GM12878 (cell line): ENCODE measurements around the gene CDH15. TPM values are rescaled to one million over a fixed set of nuclear protein-coding genes. Genes with fewer than 3 reads are reported as not detected.

ENCODE experiments used
- CUX1 ChIP-seq: IDR thresholded peaks from 2 replicates; pipeline ENCODE4 v1.6.1; 2012; ENCODE audit warnings: improper control_type of control experiment, low read depth, low read length; ENCODE audit not compliant: insufficient replicate concordance
- DPF2 ChIP-seq: fragments of 450-650 bp; IDR thresholded peaks from 2 replicates; pipeline ENCODE4 v1.6.1; 2017; ENCODE audit warnings: mild to moderate bottlenecking
- ESRRA ChIP-seq: IDR thresholded peaks from 2 replicates; pipeline ENCODE4 v1.6.1; 2012; ENCODE audit warnings: mild to moderate bottlenecking, low read length, improper control_type of control experiment
- FOS ChIP-seq: IDR thresholded peaks from 3 replicates; pipeline ENCODE4 v1.6.1; 2011; ENCODE audit warnings: borderline replicate concordance; ENCODE audit not compliant: insufficient read length; ENCODE audit errors: extremely low read depth
- JUND ChIP-seq: IDR thresholded peaks from 2 replicates; pipeline ENCODE4 v1.6.1; 2012; ENCODE audit warnings: low read depth, mild to moderate bottlenecking, low read length, improper control_type of control experiment, moderate library complexity
- SIN3A ChIP-seq: IDR thresholded peaks from 2 replicates; pipeline ENCODE4 v1.6.1; 2012; ENCODE audit warnings: low read depth, low read length, improper control_type of control experiment
- SKIL ChIP-seq: fragments of 450-650 bp; IDR thresholded peaks from 2 replicates; pipeline ENCODE4 v1.6.1; 2017; ENCODE audit warnings: mild to moderate bottlenecking, low read depth, inconsistent platforms; ENCODE audit not compliant: poor library complexity, severe bottlenecking
- SUPT20H ChIP-seq: IDR thresholded peaks from 2 replicates; pipeline ENCODE4 v1.6.1; 2011; ENCODE audit warnings: low read depth, mild to moderate bottlenecking, low read length, moderate library complexity, borderline replicate concordance; ENCODE audit not compliant: control insufficient read depth
- TCF12 ChIP-seq: IDR thresholded peaks from 2 replicates; pipeline ENCODE4 v1.6.1; 2011; ENCODE audit warnings: low read depth, mild to moderate bottlenecking, low read length
- polyA plus RNA-seq, 11 experiments: library from polyadenylated mRNA; depleted of rRNA in 4 of 11; unstranded in 6 of 11; stranded (reverse) in 5 of 11; fragments of >200 nt; fragmentation: Nextera tagmentation in 4 of 11; fragmentation: Illumina TruSeq in 1 of 11; extraction: Ambion mirVana in 4 of 11; extraction: Trizol in 1 of 11; gene quantifications; 1 replicate in 1 of 11; 2 replicates in 10 of 11; pipeline versions ENCODE4 v1.2.1 to v1.2.3, GENCODE V29; 2011 to 2016; ENCODE audit warnings: inconsistent platforms in 2 of 11, missing spikeins in 2 of 11, low read depth in 1 of 11
- total RNA-seq, 4 experiments: library from RNA; depleted of rRNA in 3 of 4; stranded (reverse); fragments of >200 nt in 3 of 4; fragmentation: Illumina TruSeq in 1 of 4; extraction: Trizol in 1 of 4; gene quantifications; 2 replicates each; pipeline versions ENCODE4 v1.2.1 to v1.2.3, GENCODE V29; 2013 to 2021
- TF ChIP-seq, protein P1 (sequence below): IDR thresholded peaks from 2 replicates; pipeline ENCODE4 v1.6.1; 2012; ENCODE audit warnings: low read length, inconsistent platforms
- TF ChIP-seq, protein P2 (sequence below): fragments of 450-650 bp; IDR thresholded peaks from 2 replicates; pipeline ENCODE4 v1.6.1; 2016; ENCODE audit warnings: mild to moderate bottlenecking
- TF ChIP-seq, protein P3 (sequence below), 3 experiments: IDR thresholded peaks in 2 of 3; conservative IDR thresholded peaks in 1 of 3; 2 replicates each; pipeline ENCODE4 v1.5.1; 2011; ENCODE audit warnings: low read depth in 3 of 3, low read length in 3 of 3, mild to moderate bottlenecking in 3 of 3, control low read depth in 2 of 3, moderate library complexity in 2 of 3, inconsistent platforms in 1 of 3, mixed read lengths in 1 of 3; ENCODE audit not compliant: control insufficient read depth in 2 of 3, insufficient read depth in 1 of 3; ENCODE audit errors: extremely low read depth in 1 of 3
- TF ChIP-seq, protein P4 (sequence below): fragments of 450-650 bp; IDR thresholded peaks from 2 replicates; pipeline ENCODE4 v1.6.1; 2017; ENCODE audit warnings: mild to moderate bottlenecking, moderate library complexity

Gene CDH15
- total and polyA plus RNA-seq, 10 of the 15 experiments (the other 5 are each of a cell fraction or from before 2014, with no cell fraction given) = 0.02 to 0.06 TPM; not detected in 8

DNA sequence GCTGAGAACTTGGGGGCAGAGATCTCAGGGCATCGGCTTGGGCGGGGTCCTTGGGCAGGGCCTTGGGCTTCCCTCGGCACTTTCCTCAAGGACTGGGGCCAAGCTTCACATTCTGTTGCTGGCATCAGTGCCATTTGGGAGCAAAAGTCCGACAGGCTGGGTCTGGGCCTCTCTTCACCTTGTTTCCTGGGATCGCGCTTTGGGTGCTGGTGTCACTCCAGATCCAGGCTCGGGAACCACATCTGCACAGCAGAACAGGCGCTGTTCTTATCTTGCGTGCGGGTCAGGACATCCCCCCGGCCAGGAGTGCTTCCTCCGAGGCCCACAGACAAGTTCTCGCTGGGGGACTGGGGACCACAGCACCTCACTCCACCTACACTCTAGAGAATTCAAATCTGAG lies 31.1 kb upstream of the CDH15 start (continued):
- TF ChIP-seq CUX1 (no peak), SIN3A (no peak), SUPT20H (no peak), SKIL (no peak), FOS (no peak), DPF2 (no peak), ESRRA (no peak), JUND (no peak), TCF12 (no peak)
- TF ChIP-seq, protein P1, sequence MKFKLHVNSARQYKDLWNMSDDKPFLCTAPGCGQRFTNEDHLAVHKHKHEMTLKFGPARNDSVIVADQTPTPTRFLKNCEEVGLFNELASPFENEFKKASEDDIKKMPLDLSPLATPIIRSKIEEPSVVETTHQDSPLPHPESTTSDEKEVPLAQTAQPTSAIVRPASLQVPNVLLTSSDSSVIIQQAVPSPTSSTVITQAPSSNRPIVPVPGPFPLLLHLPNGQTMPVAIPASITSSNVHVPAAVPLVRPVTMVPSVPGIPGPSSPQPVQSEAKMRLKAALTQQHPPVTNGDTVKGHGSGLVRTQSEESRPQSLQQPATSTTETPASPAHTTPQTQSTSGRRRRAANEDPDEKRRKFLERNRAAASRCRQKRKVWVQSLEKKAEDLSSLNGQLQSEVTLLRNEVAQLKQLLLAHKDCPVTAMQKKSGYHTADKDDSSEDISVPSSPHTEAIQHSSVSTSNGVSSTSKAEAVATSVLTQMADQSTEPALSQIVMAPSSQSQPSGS = no peak
- TF ChIP-seq, protein P2, sequence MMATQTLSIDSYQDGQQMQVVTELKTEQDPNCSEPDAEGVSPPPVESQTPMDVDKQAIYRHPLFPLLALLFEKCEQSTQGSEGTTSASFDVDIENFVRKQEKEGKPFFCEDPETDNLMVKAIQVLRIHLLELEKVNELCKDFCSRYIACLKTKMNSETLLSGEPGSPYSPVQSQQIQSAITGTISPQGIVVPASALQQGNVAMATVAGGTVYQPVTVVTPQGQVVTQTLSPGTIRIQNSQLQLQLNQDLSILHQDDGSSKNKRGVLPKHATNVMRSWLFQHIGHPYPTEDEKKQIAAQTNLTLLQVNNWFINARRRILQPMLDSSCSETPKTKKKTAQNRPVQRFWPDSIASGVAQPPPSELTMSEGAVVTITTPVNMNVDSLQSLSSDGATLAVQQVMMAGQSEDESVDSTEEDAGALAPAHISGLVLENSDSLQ = no peak
- TF ChIP-seq, protein P3, sequence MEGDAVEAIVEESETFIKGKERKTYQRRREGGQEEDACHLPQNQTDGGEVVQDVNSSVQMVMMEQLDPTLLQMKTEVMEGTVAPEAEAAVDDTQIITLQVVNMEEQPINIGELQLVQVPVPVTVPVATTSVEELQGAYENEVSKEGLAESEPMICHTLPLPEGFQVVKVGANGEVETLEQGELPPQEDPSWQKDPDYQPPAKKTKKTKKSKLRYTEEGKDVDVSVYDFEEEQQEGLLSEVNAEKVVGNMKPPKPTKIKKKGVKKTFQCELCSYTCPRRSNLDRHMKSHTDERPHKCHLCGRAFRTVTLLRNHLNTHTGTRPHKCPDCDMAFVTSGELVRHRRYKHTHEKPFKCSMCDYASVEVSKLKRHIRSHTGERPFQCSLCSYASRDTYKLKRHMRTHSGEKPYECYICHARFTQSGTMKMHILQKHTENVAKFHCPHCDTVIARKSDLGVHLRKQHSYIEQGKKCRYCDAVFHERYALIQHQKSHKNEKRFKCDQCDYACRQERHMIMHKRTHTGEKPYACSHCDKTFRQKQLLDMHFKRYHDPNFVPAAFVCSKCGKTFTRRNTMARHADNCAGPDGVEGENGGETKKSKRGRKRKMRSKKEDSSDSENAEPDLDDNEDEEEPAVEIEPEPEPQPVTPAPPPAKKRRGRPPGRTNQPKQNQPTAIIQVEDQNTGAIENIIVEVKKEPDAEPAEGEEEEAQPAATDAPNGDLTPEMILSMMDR (IDR thresholded peaks at IDR 0.05 in 2 of 3, conservative IDR thresholded peaks at IDR 0.05 in 1 of 3; ENCODE audit: control insufficient read depth in 2 of 3, extremely low read depth in 1 of 3, insufficient read depth in 1 of 3, low read depth in 3 of 3, low read length in 3 of 3) = no peak
- TF ChIP-seq, protein P4, sequence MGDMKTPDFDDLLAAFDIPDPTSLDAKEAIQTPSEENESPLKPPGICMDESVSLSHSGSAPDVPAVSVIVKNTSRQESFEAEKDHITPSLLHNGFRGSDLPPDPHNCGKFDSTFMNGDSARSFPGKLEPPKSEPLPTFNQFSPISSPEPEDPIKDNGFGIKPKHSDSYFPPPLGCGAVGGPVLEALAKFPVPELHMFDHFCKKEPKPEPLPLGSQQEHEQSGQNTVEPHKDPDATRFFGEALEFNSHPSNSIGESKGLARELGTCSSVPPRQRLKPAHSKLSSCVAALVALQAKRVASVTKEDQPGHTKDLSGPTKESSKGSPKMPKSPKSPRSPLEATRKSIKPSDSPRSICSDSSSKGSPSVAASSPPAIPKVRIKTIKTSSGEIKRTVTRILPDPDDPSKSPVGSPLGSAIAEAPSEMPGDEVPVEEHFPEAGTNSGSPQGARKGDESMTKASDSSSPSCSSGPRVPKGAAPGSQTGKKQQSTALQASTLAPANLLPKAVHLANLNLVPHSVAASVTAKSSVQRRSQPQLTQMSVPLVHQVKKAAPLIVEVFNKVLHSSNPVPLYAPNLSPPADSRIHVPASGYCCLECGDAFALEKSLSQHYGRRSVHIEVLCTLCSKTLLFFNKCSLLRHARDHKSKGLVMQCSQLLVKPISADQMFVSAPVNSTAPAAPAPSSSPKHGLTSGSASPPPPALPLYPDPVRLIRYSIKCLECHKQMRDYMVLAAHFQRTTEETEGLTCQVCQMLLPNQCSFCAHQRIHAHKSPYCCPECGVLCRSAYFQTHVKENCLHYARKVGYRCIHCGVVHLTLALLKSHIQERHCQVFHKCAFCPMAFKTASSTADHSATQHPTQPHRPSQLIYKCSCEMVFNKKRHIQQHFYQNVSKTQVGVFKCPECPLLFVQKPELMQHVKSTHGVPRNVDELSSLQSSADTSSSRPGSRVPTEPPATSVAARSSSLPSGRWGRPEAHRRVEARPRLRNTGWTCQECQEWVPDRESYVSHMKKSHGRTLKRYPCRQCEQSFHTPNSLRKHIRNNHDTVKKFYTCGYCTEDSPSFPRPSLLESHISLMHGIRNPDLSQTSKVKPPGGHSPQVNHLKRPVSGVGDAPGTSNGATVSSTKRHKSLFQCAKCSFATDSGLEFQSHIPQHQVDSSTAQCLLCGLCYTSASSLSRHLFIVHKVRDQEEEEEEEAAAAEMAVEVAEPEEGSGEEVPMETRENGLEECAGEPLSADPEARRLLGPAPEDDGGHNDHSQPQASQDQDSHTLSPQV = no peak
